Activated naive CD4-positive, alpha-beta T cell treated with Interleukin-2 at 50 U/mL for 16 hours (primary cell): ENCODE data around the gene FAM131A.

Experiments
- DNase-seq: peaks from one replicate; pipeline ENCODE4 v3.0.0-alpha.2; 2020

The FAM131A gene

GRCh38 chr3:184337399-184337714 lies at the start of gene FAM131A:
FAM131A (plus strand) TSS chr3:184337600; CDS start chr3:184337631, 31 bp downstream.
- DNase-seq, result no peak

- DNase-seq, result peak; percentile 70
Observed at GRCh38 chr3:184289426-184289938, 47.9 kb upstream of the FAM131A start.

- no peak for DNase-seq
Observed at GRCh38 chr3:184290331-184290730, 47.1 kb upstream of the FAM131A start.

GRCh38 chr3:184291044-184291737 lies 46.2 kb upstream of the FAM131A start:
- no peak for DNase-seq

- DNase-seq, result no peak
Observed at GRCh38 chr3:184291738-184292445, 45.5 kb upstream of the FAM131A start.

- DNase-seq, result no peak
Observed at GRCh38 chr3:184295771-184296170, 41.6 kb upstream of the FAM131A start.

- no peak for DNase-seq
Observed at GRCh38 chr3:184296616-184297015, 40.8 kb upstream of the FAM131A start.

GRCh38 chr3:184298759-184299487 lies 38.5 kb upstream of the FAM131A start, which contains the start of gene PSMD2:
PSMD2 (plus strand) TSS chr3:184299241; CDS start chr3:184299267, 26 bp downstream.
- DNase-seq, result peak; percentile 98

GRCh38 chr3:184299488-184300377 lies 37.7 kb upstream of the FAM131A start:
- no peak for DNase-seq

- DNase-seq, result no peak
Observed at GRCh38 chr3:184300378-184300720, 37.1 kb upstream of the FAM131A start.

GRCh38 chr3:184305577-184305976 lies 31.8 kb upstream of the FAM131A start:
- no peak for DNase-seq

GRCh38 chr3:184306341-184306972 lies 30.9 kb upstream of the FAM131A start:
- no peak for DNase-seq

GRCh38 chr3:184307915-184308314 lies 29.5 kb upstream of the FAM131A start:
- no peak for DNase-seq

- no peak for DNase-seq
Observed at GRCh38 chr3:184308744-184309143, 28.7 kb upstream of the FAM131A start.

GRCh38 chr3:184311633-184312032 lies 25.8 kb upstream of the FAM131A start:
- no peak for DNase-seq

- peak; percentile 92 for DNase-seq
Observed at GRCh38 chr3:184314363-184314699, 23.1 kb upstream of the FAM131A start, which contains the start of gene EIF4G1. EIF4G1 (plus strand) TSS chr3:184314606; CDS start chr3:184315797, 1,191 bp downstream.

GRCh38 chr3:184314700-184315542 lies 22.5 kb upstream of the FAM131A start:
- DNase-seq, result peak; percentile 75

GRCh38 chr3:184315543-184315867 lies 21.9 kb upstream of the FAM131A start:
- no peak for DNase-seq

- peak; percentile 18 for DNase-seq
Observed at GRCh38 chr3:184315871-184316661, 21.3 kb upstream of the FAM131A start.

- DNase-seq, result no peak
Observed at GRCh38 chr3:184316792-184317191, 20.6 kb upstream of the FAM131A start.
